ENCODE measurements around the gene UBQLN3. TPM values are rescaled to one million over a fixed set of nuclear protein-coding genes. Genes with fewer than 3 reads are reported as not detected.

Gene UBQLN3
- total RNA-seq, 1 experiment from 2014 or later = not detected

DNA sequence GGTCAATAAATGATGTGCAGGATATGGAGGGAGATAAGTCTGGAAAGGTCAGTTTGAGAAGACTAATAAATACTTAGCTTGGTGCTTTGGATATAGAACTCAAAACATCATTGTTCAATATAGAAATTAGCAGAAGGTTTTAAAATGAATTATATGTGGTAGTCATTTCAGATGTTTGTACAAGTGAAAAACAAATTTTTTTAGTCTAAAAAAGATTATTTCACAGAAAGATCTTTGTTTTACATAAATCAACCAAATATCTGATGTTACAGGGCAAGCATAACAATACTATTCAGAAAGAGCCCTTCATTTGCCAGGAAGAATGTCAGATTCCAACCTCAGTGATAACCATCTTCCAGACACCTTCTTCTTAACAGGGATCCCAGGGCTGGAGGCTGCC lies 21.4 kb downstream of the UBQLN3 start, which contains the start of gene OR52D1:
Gene OR52D1 (plus strand): TSS at position 301 of the 400 bp plus-strand sequence. CDS start 22 bp downstream, at position 323.
- no peak for DNase-seq (ENCODE audit: low read depth, low spot score)
- no peak within 1 kb of the TSS; the same call in 1 of the 2 replicates for H3K4me2 ChIP-seq (ENCODE audit: low read length)
- BruUV-seq (replicated peaks) = no TSS peak
- TF ChIP-seq POLR2A (IDR thresholded peaks at IDR 0.05; ENCODE audit: borderline replicate concordance, extremely low read depth, insufficient read depth, insufficient read length) = no peak
- no peak for TF ChIP-seq SIN3A (IDR thresholded peaks at IDR 0.05; ENCODE audit: low read depth)
- TF ChIP-seq EGR1 (IDR thresholded peaks at IDR 0.05; ENCODE audit: low read depth) = no peak
- TF ChIP-seq TCF7L2 (IDR thresholded peaks at IDR 0.05; ENCODE audit: borderline replicate concordance, extremely low read depth, insufficient read depth, insufficient read length) = no peak
- no peak for TF ChIP-seq JUND (IDR thresholded peaks at IDR 0.05)
- TF ChIP-seq POLR2AphosphoS5 (IDR thresholded peaks at IDR 0.05; ENCODE audit: low read depth, low read length) = no peak
- TF ChIP-seq, protein P1, sequence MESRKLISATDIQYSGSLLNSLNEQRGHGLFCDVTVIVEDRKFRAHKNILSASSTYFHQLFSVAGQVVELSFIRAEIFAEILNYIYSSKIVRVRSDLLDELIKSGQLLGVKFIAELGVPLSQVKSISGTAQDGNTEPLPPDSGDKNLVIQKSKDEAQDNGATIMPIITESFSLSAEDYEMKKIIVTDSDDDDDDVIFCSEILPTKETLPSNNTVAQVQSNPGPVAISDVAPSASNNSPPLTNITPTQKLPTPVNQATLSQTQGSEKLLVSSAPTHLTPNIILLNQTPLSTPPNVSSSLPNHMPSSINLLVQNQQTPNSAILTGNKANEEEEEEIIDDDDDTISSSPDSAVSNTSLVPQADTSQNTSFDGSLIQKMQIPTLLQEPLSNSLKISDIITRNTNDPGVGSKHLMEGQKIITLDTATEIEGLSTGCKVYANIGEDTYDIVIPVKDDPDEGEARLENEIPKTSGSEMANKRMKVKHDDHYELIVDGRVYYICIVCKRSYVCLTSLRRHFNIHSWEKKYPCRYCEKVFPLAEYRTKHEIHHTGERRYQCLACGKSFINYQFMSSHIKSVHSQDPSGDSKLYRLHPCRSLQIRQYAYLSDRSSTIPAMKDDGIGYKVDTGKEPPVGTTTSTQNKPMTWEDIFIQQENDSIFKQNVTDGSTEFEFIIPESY (IDR thresholded peaks at IDR 0.05; ENCODE audit: extremely low read depth, insufficient replicate concordance, low read length) = no peak
- no peak for TF ChIP-seq EZH2 (IDR thresholded peaks at IDR 0.05)
- TF ChIP-seq, protein P2, sequence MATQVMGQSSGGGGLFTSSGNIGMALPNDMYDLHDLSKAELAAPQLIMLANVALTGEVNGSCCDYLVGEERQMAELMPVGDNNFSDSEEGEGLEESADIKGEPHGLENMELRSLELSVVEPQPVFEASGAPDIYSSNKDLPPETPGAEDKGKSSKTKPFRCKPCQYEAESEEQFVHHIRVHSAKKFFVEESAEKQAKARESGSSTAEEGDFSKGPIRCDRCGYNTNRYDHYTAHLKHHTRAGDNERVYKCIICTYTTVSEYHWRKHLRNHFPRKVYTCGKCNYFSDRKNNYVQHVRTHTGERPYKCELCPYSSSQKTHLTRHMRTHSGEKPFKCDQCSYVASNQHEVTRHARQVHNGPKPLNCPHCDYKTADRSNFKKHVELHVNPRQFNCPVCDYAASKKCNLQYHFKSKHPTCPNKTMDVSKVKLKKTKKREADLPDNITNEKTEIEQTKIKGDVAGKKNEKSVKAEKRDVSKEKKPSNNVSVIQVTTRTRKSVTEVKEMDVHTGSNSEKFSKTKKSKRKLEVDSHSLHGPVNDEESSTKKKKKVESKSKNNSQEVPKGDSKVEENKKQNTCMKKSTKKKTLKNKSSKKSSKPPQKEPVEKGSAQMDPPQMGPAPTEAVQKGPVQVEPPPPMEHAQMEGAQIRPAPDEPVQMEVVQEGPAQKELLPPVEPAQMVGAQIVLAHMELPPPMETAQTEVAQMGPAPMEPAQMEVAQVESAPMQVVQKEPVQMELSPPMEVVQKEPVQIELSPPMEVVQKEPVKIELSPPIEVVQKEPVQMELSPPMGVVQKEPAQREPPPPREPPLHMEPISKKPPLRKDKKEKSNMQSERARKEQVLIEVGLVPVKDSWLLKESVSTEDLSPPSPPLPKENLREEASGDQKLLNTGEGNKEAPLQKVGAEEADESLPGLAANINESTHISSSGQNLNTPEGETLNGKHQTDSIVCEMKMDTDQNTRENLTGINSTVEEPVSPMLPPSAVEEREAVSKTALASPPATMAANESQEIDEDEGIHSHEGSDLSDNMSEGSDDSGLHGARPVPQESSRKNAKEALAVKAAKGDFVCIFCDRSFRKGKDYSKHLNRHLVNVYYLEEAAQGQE (IDR thresholded peaks at IDR 0.05; ENCODE audit: low read depth) = no peak
- TF ChIP-seq, protein P3, sequence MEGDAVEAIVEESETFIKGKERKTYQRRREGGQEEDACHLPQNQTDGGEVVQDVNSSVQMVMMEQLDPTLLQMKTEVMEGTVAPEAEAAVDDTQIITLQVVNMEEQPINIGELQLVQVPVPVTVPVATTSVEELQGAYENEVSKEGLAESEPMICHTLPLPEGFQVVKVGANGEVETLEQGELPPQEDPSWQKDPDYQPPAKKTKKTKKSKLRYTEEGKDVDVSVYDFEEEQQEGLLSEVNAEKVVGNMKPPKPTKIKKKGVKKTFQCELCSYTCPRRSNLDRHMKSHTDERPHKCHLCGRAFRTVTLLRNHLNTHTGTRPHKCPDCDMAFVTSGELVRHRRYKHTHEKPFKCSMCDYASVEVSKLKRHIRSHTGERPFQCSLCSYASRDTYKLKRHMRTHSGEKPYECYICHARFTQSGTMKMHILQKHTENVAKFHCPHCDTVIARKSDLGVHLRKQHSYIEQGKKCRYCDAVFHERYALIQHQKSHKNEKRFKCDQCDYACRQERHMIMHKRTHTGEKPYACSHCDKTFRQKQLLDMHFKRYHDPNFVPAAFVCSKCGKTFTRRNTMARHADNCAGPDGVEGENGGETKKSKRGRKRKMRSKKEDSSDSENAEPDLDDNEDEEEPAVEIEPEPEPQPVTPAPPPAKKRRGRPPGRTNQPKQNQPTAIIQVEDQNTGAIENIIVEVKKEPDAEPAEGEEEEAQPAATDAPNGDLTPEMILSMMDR (IDR thresholded peaks at IDR 0.05 in 2 of 3, conservative IDR thresholded peaks at IDR 0.05 in 1 of 3; ENCODE audit: borderline replicate concordance in 1 of 3, insufficient read depth in 1 of 3, low read depth in 2 of 3, low read length in 2 of 3) = no peak
- TF ChIP-seq, protein P4, sequence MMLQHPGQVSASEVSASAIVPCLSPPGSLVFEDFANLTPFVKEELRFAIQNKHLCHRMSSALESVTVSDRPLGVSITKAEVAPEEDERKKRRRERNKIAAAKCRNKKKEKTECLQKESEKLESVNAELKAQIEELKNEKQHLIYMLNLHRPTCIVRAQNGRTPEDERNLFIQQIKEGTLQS (IDR thresholded peaks at IDR 0.05) = no peak
- no peak for TF ChIP-seq EZH2phosphoT487 (IDR thresholded peaks at IDR 0.05; ENCODE audit: borderline replicate concordance)
- TF ChIP-seq, protein P5, sequence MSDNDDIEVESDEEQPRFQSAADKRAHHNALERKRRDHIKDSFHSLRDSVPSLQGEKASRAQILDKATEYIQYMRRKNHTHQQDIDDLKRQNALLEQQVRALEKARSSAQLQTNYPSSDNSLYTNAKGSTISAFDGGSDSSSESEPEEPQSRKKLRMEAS (IDR thresholded peaks at IDR 0.05) = no peak
- ChIA-PET CTCF (no interaction called here), POLR2A (interaction anchor here (1.8 kb wide), 1 partner anchor 17 kb away, joined by 9 read pairs; no protein-coding TSS in a partner anchor), RAD21 (ENCODE audit: low non-redundant PET in 1 of 2, low total read pairs in 2 of 2, uncharacterized antibody in 2 of 2, unreplicated experiment in 2 of 2) (no interaction called here)
- H3K9ac ChIP-seq (ENCODE audit: low read length) = peak within 1 kb of the TSS; percentile 21
- no peak within 1 kb of the TSS for H2AFZ ChIP-seq (ENCODE audit: low read depth, low read length, poor library complexity, severe bottlenecking)
- no peak within 1 kb of the TSS for H3K4me3 ChIP-seq (replicated peaks in 1 of 2; ENCODE audit: low read depth in 1 of 2, low read length in 2 of 2)
- peaks cover 100% of the 10 kb centered on the region for H3K79me2 ChIP-seq (ENCODE audit: insufficient read depth, low read length)
- peak within 1 kb of the TSS; percentile 6; the same call in 1 of the 2 replicates for H3K27ac ChIP-seq (ENCODE audit: low read depth, low read length)
- H3K9me2 ChIP-seq (ENCODE audit: insufficient read depth) = no peaks in the 10 kb centered on the region
- ATAC-seq = no peak
- H3K4me1 ChIP-seq (ENCODE audit: control insufficient read depth in 1 of 2, insufficient read depth in 2 of 2, low read length in 2 of 2) = peaks cover 0 to 74% of the 10 kb centered on the region in 2 experiments; a peak in 2 of 4 replicates
- H3K9me3 ChIP-seq (ENCODE audit: control insufficient read depth in 1 of 2, insufficient read depth in 1 of 2, low read depth in 1 of 2, low read length in 2 of 2) = no peaks in the 10 kb centered on the region
- no peaks in the 10 kb centered on the region for H3K27me3 ChIP-seq (ENCODE audit: insufficient read depth, low read length)
- H4K20me1 ChIP-seq (ENCODE audit: insufficient read depth) = peaks cover 83% of the 10 kb centered on the region; the same call in 1 of the 2 replicates
- peaks cover 0 to 77% of the 10 kb centered on the region in 2 experiments; a peak in 3 of 4 replicates for H3K36me3 ChIP-seq (ENCODE audit: control insufficient read depth in 1 of 2, insufficient read depth in 2 of 2, low read length in 2 of 2)
- intact Hi-C loops (cut with micrococcal nuclease) = no loop called here

Measured in HCT116 (cell line).